DOHH2 (cell line): ENCODE data around the gene LENG8.

ENCODE experiments used
- H3F3A ChIP-seq: fragments of 200-600 bp; sonication (generic), shearing (Covaris generic); 2 replicates; pipeline ENCODE4 v1.6.0; 2016; ENCODE audit warnings: antibody characterized with exemption, mild to moderate bottlenecking; ENCODE audit not compliant: control insufficient read depth, insufficient read depth
- H3K27ac ChIP-seq: fragments of 200-600 bp; sonication (generic); 2 replicates; pipeline ENCODE4 v1.5.1; 2014; ENCODE audit warnings: low read depth, mild to moderate bottlenecking, low read length, moderate library complexity
- H3K27me3 ChIP-seq: fragments of 200-600 bp; sonication (generic); 2 replicates; pipeline ENCODE4 v1.6.1; 2014; ENCODE audit warnings: mild to moderate bottlenecking, low read length, mixed read lengths; ENCODE audit not compliant: control insufficient read depth
- H3K36me3 ChIP-seq: fragments of 200-600 bp; sonication (generic); 2 replicates; pipeline ENCODE4 v1.6.1; 2014; ENCODE audit warnings: mild to moderate bottlenecking, low read length, moderate library complexity, mixed read lengths; ENCODE audit not compliant: control insufficient read depth
- H3K4me1 ChIP-seq: fragments of 200-600 bp; sonication (generic); 2 replicates; pipeline ENCODE4 v1.6.1; 2014; ENCODE audit warnings: mild to moderate bottlenecking, low read length, mixed read lengths; ENCODE audit not compliant: control insufficient read depth
- H3K4me2 ChIP-seq: fragments of 200-600 bp; sonication (generic); 2 replicates; pipeline ENCODE4 v1.6.0; 2014; ENCODE audit warnings: mild to moderate bottlenecking, low read length, moderate library complexity
- H3K4me3 ChIP-seq: fragments of 200-600 bp; sonication (generic); 2 replicates; pipeline ENCODE4 v1.5.1; 2014; ENCODE audit warnings: mild to moderate bottlenecking, low read length, mixed read lengths
- H3K79me2 ChIP-seq: fragments of 200-600 bp; sonication (generic); 2 replicates; pipeline ENCODE4 v1.6.1; 2014; ENCODE audit warnings: mild to moderate bottlenecking, low read length, mixed read lengths; ENCODE audit not compliant: control insufficient read depth
- H3K9me2 ChIP-seq: fragments of 200-600 bp; sonication (generic); replicated peaks from 2 replicates; pipeline ENCODE4 v1.6.1; 2014; ENCODE audit warnings: mild to moderate bottlenecking, low read length, mixed read lengths; ENCODE audit not compliant: control insufficient read depth
- H3K9me3 ChIP-seq: fragments of 200-600 bp; sonication (generic); 2 replicates; pipeline ENCODE4 v1.6.1; 2014; ENCODE audit warnings: antibody characterized with exemption, low read length, mixed read lengths; ENCODE audit not compliant: control insufficient read depth, insufficient read depth
- H4K20me1 ChIP-seq: fragments of 200-600 bp; sonication (generic); 2 replicates; pipeline ENCODE4 v1.6.0; 2014; ENCODE audit warnings: low read depth, mild to moderate bottlenecking, antibody characterized with exemption, low read length, moderate library complexity; ENCODE audit not compliant: control insufficient read depth, insufficient read depth
- EZH2phosphoT487 ChIP-seq: fragments of 200-600 bp; sonication (generic); IDR thresholded peaks from 2 replicates; pipeline ENCODE4 v1.6.1; 2017; ENCODE audit warnings: borderline replicate concordance, mild to moderate bottlenecking, antibody characterized with exemption, low read length, moderate library complexity, mixed read lengths
- TF ChIP-seq, protein P1 (sequence below): fragments of 200-600 bp; sonication (generic); IDR thresholded peaks from one replicate; pipeline ENCODE4 v1.5.1; 2014; ENCODE audit warnings: antibody characterized with exemption, mild to moderate bottlenecking, low read depth, low read length; ENCODE audit not compliant: poor library complexity, severe bottlenecking

The LENG8 gene

DNA sequence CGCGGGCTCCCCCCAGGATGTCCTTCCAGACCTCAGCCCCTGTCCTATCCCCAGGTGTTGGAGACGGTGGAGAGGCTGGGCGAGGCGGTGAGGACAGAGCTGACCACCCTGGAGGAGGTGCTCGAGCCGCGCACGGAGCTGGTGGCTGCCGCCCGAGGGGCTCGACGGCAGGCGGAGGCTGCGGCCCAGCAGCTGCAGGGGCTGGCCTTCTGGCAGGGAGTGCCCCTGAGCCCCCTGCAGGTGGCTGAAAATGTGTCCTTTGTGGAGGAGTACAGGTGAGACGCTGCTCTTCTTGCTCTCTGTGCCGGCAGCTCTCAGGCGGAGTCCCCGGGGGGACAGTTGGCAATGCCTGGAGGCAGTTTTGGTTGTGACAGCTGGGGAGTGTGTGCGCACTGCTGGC lies 26.9 kb upstream of the LENG8 start:
- Histone ChIP-seq H3K4me2 (no peak overlapping the region), H3K36me3 (no peaks in the 10 kb centered on the region), H4K20me1 (no peaks in the 10 kb centered on the region), H3K27me3 (0 out of 2 replicates have a peak, but pooled peaks cover 2% of the 10 kb centered on the region), H3K9me2 (no peaks in the 10 kb centered on the region), H3K27ac (no peak overlapping the region), H3K4me3 (no peak overlapping the region), H3K4me1 (no peaks in the 10 kb centered on the region), H3K79me2 (no peaks in the 10 kb centered on the region), H3K9me3 (no peaks in the 10 kb centered on the region), H3F3A (no peaks in the 10 kb centered on the region)
- no peak for TF ChIP-seq EZH2phosphoT487
- TF ChIP-seq, protein P1, sequence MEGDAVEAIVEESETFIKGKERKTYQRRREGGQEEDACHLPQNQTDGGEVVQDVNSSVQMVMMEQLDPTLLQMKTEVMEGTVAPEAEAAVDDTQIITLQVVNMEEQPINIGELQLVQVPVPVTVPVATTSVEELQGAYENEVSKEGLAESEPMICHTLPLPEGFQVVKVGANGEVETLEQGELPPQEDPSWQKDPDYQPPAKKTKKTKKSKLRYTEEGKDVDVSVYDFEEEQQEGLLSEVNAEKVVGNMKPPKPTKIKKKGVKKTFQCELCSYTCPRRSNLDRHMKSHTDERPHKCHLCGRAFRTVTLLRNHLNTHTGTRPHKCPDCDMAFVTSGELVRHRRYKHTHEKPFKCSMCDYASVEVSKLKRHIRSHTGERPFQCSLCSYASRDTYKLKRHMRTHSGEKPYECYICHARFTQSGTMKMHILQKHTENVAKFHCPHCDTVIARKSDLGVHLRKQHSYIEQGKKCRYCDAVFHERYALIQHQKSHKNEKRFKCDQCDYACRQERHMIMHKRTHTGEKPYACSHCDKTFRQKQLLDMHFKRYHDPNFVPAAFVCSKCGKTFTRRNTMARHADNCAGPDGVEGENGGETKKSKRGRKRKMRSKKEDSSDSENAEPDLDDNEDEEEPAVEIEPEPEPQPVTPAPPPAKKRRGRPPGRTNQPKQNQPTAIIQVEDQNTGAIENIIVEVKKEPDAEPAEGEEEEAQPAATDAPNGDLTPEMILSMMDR: no peak

DNA sequence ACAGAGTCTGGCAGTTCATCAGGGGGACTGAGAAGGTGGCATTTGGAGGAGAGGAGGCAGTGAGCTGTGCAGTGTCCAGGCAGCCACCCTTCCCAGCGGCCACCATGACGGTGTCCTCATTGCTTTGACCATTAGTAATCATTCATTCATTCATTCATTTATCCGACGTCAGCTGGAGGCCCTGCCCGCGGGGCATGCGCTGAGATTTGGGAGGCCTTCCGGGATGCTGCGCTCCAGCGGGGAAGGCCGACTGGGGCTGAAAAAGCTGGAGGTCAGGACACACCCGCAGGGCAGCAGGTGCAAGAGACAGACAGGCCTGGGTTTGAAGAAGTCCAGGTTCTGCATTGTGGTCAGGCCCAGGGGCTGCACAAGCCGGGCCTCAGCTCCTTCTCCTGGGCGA lies 24.8 kb upstream of the LENG8 start:
- Histone ChIP-seq H3K36me3 (no peaks in the 10 kb centered on the region), H3K27ac (no peak overlapping the region), H3F3A (no peaks in the 10 kb centered on the region), H3K4me1 (no peaks in the 10 kb centered on the region), H3K79me2 (no peaks in the 10 kb centered on the region), H3K27me3 (peaks cover 4% of the 10 kb centered on the region; the same call in 1 of the 2 replicates), H3K9me3 (no peaks in the 10 kb centered on the region), H3K9me2 (no peaks in the 10 kb centered on the region), H3K4me2 (no peak overlapping the region), H4K20me1 (no peaks in the 10 kb centered on the region), H3K4me3 (no peak overlapping the region)
- TF ChIP-seq, protein P1: no peak
- no peak for TF ChIP-seq EZH2phosphoT487

DNA sequence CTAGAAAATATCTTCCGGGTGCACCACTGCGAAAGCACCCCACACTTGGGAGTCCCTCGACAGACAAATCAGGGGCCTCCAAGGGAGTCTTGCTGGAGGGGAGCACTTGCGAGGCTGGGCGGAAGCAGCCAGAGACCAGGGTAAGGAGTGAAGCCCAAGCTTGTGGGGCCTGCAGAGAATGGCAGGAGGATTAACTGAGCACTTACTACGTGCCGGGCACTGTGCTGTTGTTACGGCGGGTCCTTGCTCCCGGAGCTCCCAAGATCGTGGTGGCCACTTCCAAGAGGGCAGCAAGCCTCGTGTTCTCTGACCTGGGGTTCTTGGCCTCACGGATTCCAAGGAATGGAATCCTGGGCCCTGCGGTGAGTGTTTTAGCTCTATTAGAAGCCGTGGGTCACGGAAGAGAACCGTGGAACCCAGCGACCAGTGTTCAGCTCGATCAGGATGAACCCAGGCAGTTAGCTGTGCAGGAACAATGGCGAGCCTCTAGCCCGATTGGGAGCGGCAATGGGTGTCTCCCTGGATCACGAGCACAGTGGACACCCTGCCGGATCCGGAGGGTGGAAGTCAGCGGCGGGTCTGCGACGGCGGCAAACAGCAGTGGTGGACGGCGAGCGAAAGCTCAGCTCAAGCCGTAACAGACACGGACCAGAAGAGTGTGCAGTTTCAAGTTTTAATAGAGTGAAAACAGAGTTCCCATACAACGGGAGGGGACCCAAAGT lies 24.2 kb upstream of the LENG8 start:
- Histone ChIP-seq H4K20me1 (no peaks in the 10 kb centered on the region), H3K27ac (no peak overlapping the region), H3K4me3 (no peak overlapping the region), H3K4me2 (no peak overlapping the region), H3K9me2 (no peaks in the 10 kb centered on the region), H3K4me1 (no peaks in the 10 kb centered on the region), H3K36me3 (no peaks in the 10 kb centered on the region), H3K79me2 (no peaks in the 10 kb centered on the region), H3K27me3 (peaks cover 10% of the 10 kb centered on the region), H3K9me3 (no peaks in the 10 kb centered on the region), H3F3A (no peaks in the 10 kb centered on the region)
- TF ChIP-seq EZH2phosphoT487: no peak
- TF ChIP-seq, protein P1: no peak
